Heart left ventricle (tissue), 16 donors: ENCODE measurements around the gene VPS35L. TPM values are rescaled to one million over a fixed set of nuclear protein-coding genes. Genes with fewer than 3 reads are reported as not detected.

Experiments used
- ATAC-seq, 4 donors: fragments of 200-7000 bp; cut with Tn5 transposase; one replicate each; pipeline ENCODE4 v1.9.1; 2020 to 2022; ENCODE audit warnings: moderate library complexity in 4 of 4, mild to moderate bottlenecking in 3 of 4, moderate number of reproducible peaks in 1 of 4
- DNase-seq, 5 donors: peaks; one replicate each; pipeline ENCODE4 v3.0.0-alpha.2; 2020
- H3K27ac ChIP-seq, 12 donors: fragments of 200-600 bp; sonication (generic) in 4 of 12; one replicate each; pipeline versions ENCODE4 v1.5.0 to v1.8.0; 2016 to 2022; ENCODE audit warnings: mild to moderate bottlenecking in 2 of 12
- H3K27me3 ChIP-seq, 9 donors: fragments of 200-600 bp; sonication (generic) in 2 of 9; one replicate each; pipeline versions ENCODE4 v1.5.1 to v1.8.0; 2016 to 2022; ENCODE audit warnings: mild to moderate bottlenecking in 3 of 9
- H3K36me3 ChIP-seq, 9 donors: fragments of 200-600 bp; sonication (generic) in 2 of 9; one replicate each; pipeline versions ENCODE4 v1.5.0 to v1.8.0; 2018 to 2022; ENCODE audit warnings: mild to moderate bottlenecking in 2 of 9
- H3K4me1 ChIP-seq, 12 donors: fragments of 200-600 bp; sonication (generic) in 4 of 12; one replicate each; pipeline versions ENCODE4 v1.5.0 to v1.8.0; 2016 to 2022; ENCODE audit warnings: mild to moderate bottlenecking in 3 of 12
- H3K4me3 ChIP-seq, 12 donors: fragments of 200-600 bp; sonication (generic) in 4 of 12; one replicate each; pipeline versions ENCODE4 v1.5.0 to v1.8.0; 2017 to 2022; ENCODE audit warnings: mild to moderate bottlenecking in 9 of 12, moderate library complexity in 4 of 12
- H3K9me3 ChIP-seq, 12 donors: fragments of 200-600 bp; sonication (generic) in 4 of 12; one replicate each; pipeline versions ENCODE4 v1.5.0 to v1.8.0; 2016 to 2022; ENCODE audit warnings: mild to moderate bottlenecking in 1 of 12
- CTCF ChIP-seq, 12 donors: fragments of 200-600 bp; sonication (generic) in 4 of 12; IDR thresholded peaks; one replicate each; pipeline versions ENCODE4 v1.5.0 to v1.8.0; 2018 to 2022; ENCODE audit warnings: antibody characterized with exemption in 12 of 12, mild to moderate bottlenecking in 5 of 12
- POLR2A ChIP-seq, 2 donors: fragments of 450-650 bp; IDR thresholded peaks; one replicate each; pipeline ENCODE4 v1.6.1; 2017; ENCODE audit warnings: antibody characterized with exemption in 2 of 2, mild to moderate bottlenecking in 2 of 2, moderate library complexity in 2 of 2
- WGBS, 4 donors: extraction: QIAGEN DNeasy Blood & Tissue Kit in 2 of 4; methylation state at CpG; one replicate each; pipeline versions ENCODE4 v1.1.5 to v1.1.7; 2013 to 2018; 5-methylcytosine and 5-hydroxymethylcytosine counted together
- intact Hi-C, 10 donors: fragments of 100-400 bp; cut with DNase I; formaldehyde crosslinking; loops; one replicate each; pipeline versions ENCODE4 v1.11.1 to v1.14.2; 2022
- polyA plus RNA-seq, 2 donors: library from polyadenylated mRNA; stranded (reverse); fragments of 200-250 nt; gene quantifications; one replicate each; pipeline ENCODE4 v1.2.3, GENCODE V29; 2013
- total RNA-seq, 9 donors: library from RNA; depleted of rRNA in 2 of 9; stranded (reverse); fragments of >200 nt in 2 of 9; fragmentation: NEBNext Ultra II Directional in 3 of 9; extraction: Animal tissue kit (Norgen Biotek cat#: 25700) in 3 of 9; gene quantifications; one replicate each; pipeline versions ENCODE4 v1.1.0 to v1.2.4, GENCODE V29; 2016 to 2023
- donor health status: ischemic (EF 13 %, LVEDD 7.1; RV severe dilation, severe dysfunction).
- donor health status: healthy with polysubstance abuse.
- donor health status: DM: no; HTN: yes; CAD: no.
- donor health status: DM: no; HTN: no; CAD: no.
- donor health status: ischemic (EF 25% LVEDD 6.9; RV normal size, moderate dysfunction).
- donor health status: ischemic (EF 25% LVEDD 5.7; RV mildly dilated, moderate dysfunction).
- donor health status: healthy.
- donor health status: DM: yes; HTN: yes; CAD: no.
- donor health status: ischemic (EF 35%, LVEDD 5.7; RV mildly dilated, moderate dysfunction).
- donor health status: nonischemic (EF 11% LVEDD 7.7; RV severe dilation, severe dysfunction).
- donor health status: DM: yes; HTN: yes; CAD: no.
- donor health status: PGD.
- donor health status: ischemic (EF 29% LVEDD 5.4; RV normal size, mild dysfunction).
- donor health status: nonischemic (EF 23%, LVEDD 6.1; RV moderate dilation, normal function).

VPS35L gene
- total and polyA plus RNA-seq, 11 donors, result 13.7 to 47.3 (median 24.4) TPM

- TF ChIP-seq POLR2A (IDR thresholded peaks at IDR 0.05), result no peak
- no peak for TF ChIP-seq CTCF (IDR thresholded peaks at IDR 0.05)
- Histone ChIP-seq H3K27ac (peak overlapping the region in 9 of 12 donors; percentile 4 to 75 (median 40)), H3K36me3 (peaks cover 0 to 65% (median 37%) of the 10 kb centered on the region in 9 donors), H3K9me3 (peaks cover 0 to 3% (median 0%) of the 10 kb centered on the region in 12 donors), H3K4me1 (peaks cover 0 to 32% (median 15%) of the 10 kb centered on the region in 12 donors), H3K4me3 (no peak overlapping the region), H3K27me3 (no peaks in the 10 kb centered on the region)
- intact Hi-C loops, result loop anchor here in 2 of 10 donors (10.0 kb wide), 2 partner anchors 85 to 195 kb away; partner anchors contain the start of gene GPRC5B (in 1 of the 2)
- peak in 3 of 4 donors; percentile 41 to 64 (median 46) for ATAC-seq
- no peak for DNase-seq
- WGBS, 4 donors, result 62 to 70% (median 66%) methylated on average over 4 of the region's 4 CpGs
Observed at GRCh38 chr16:19690196-19690595, 134.7 kb downstream of the VPS35L start.

- H3K36me3 ChIP-seq, result peaks cover 0 to 54% (median 29%) of the 10 kb centered on the region in 9 donors
- H3K4me3 ChIP-seq, result no peak overlapping the region
- peak in 3 of 4 donors; percentile 25 to 32 (median 31) for ATAC-seq
- H3K4me1 ChIP-seq, result peaks cover 5 to 41% (median 24%) of the 10 kb centered on the region in 12 donors
- intact Hi-C loops, result loop anchor here in 2 of 10 donors (10.0 kb wide), 2 partner anchors 86 to 194 kb away; partner anchors contain the start of gene GPRC5B (in 1 of the 2)
- DNase-seq, result no peak
- no peak for TF ChIP-seq POLR2A (IDR thresholded peaks at IDR 0.05)
- TF ChIP-seq CTCF (IDR thresholded peaks at IDR 0.05), result no peak
- WGBS, 4 donors, result 47 to 73% (median 65%) methylated on average over 13 to 14 of the region's 14 CpGs
- no peaks in the 10 kb centered on the region for H3K9me3 ChIP-seq
- no peaks in the 10 kb centered on the region for H3K27me3 ChIP-seq
- peak overlapping the region in 9 of 12 donors; percentile 8 to 75 (median 47) for H3K27ac ChIP-seq
Observed at GRCh38 chr16:19691161-19691711, 135.7 kb downstream of the VPS35L start.

- peak overlapping the region in 5 of 12 donors; percentile 44 to 92 (median 82) for H3K27ac ChIP-seq
- no peak for ATAC-seq
- no peak for DNase-seq
- H3K36me3 ChIP-seq, result peaks cover 0 to 42% (median 18%) of the 10 kb centered on the region in 9 donors
- TF ChIP-seq POLR2A (IDR thresholded peaks at IDR 0.05) (no peak), CTCF (IDR thresholded peaks at IDR 0.05) (no peak)
- WGBS, 4 donors, result 93 to 95% (median 94%) methylated on average over 8 of the region's 8 CpGs
- H3K4me1 ChIP-seq, result peaks cover 18 to 64% (median 50%) of the 10 kb centered on the region in 12 donors
- H3K4me3 ChIP-seq, result no peak overlapping the region
- no peaks in the 10 kb centered on the region for H3K9me3 ChIP-seq
- no peaks in the 10 kb centered on the region for H3K27me3 ChIP-seq
- intact Hi-C loops, result loop anchor here in 5 of 10 donors (5.0 to 10.0 kb wide), 5 partner anchors 57 to 190 kb away; partner anchors contain the start of gene GPRC5B (in 2 of the 5)
Observed at GRCh38 chr16:19694989-19695388, 139.5 kb downstream of the VPS35L start.

GRCh38 chr16:19696328-19696727 is 140.8 kb downstream of the VPS35L start:
- H3K27me3 ChIP-seq, result no peaks in the 10 kb centered on the region
- H3K4me1 ChIP-seq, result peaks cover 18 to 61% (median 45%) of the 10 kb centered on the region in 12 donors
- intact Hi-C loops, result loop anchor here in 5 of 10 donors (5.0 to 10.0 kb wide), 5 partner anchors 56 to 188 kb away; partner anchors contain the start of gene GPRC5B (in 2 of the 5)
- peak overlapping the region; percentile 44 to 92 (median 82) for H3K27ac ChIP-seq
- H3K36me3 ChIP-seq, result peaks cover 0 to 52% (median 24%) of the 10 kb centered on the region in 9 donors
- H3K4me3 ChIP-seq, result no peak overlapping the region
- 5 to 8% (median 7%) methylated on average over 10 of the region's 10 CpGs for WGBS, 4 donors
- DNase-seq (peak; percentile 82 to 88 (median 86)), ATAC-seq (peak; percentile 46 to 77 (median 61))
- no peak for TF ChIP-seq POLR2A (IDR thresholded peaks at IDR 0.05)
- H3K9me3 ChIP-seq, result no peaks in the 10 kb centered on the region
